IPS-20b (cell line): Measurements from ENCODE around the gene RIC8B.

ENCODE experiments used
- H3K27ac ChIP-seq: one replicate; pipeline ENCODE4 v1.5.1; 2013; ENCODE audit warnings: low read length
- H3K27me3 ChIP-seq: 2 replicates; pipeline ENCODE4 v1.6.1; 2013; ENCODE audit warnings: mild to moderate bottlenecking, low read length, inconsistent platforms; ENCODE audit not compliant: insufficient read depth
- H3K36me3 ChIP-seq: 2 replicates; pipeline ENCODE4 v1.6.1; 2013; ENCODE audit warnings: low read depth, mild to moderate bottlenecking, inconsistent platforms, low read length, moderate library complexity; ENCODE audit not compliant: insufficient read depth
- H3K4me1 ChIP-seq: 2 replicates; pipeline ENCODE4 v1.6.1; 2013; ENCODE audit warnings: mild to moderate bottlenecking, control low read depth, inconsistent platforms, low read length, moderate library complexity; ENCODE audit not compliant: insufficient read depth
- H3K4me3 ChIP-seq: 2 replicates; pipeline ENCODE4 v1.5.1; 2013; ENCODE audit warnings: mild to moderate bottlenecking, low read length, inconsistent platforms
- H3K9ac ChIP-seq: 2 replicates; pipeline ENCODE4 v1.6.1; 2013; ENCODE audit warnings: low read depth, mild to moderate bottlenecking, inconsistent platforms, low read length, moderate library complexity
- H3K9me3 ChIP-seq: 2 replicates; pipeline ENCODE4 v1.6.1; 2013; ENCODE audit warnings: mild to moderate bottlenecking, low read depth, low read length, inconsistent platforms; ENCODE audit not compliant: insufficient read depth

RIC8B gene

GRCh38 chr12:106883426-106883825, 108.9 kb downstream of the RIC8B start:
- Histone ChIP-seq H3K4me1 (no peaks in the 10 kb centered on the region), H3K36me3 (peaks cover 89% of the 10 kb centered on the region), H3K9ac (no peak overlapping the region), H3K27me3 (no peaks in the 10 kb centered on the region), H3K27ac (no peak overlapping the region), H3K9me3 (no peaks in the 10 kb centered on the region), H3K4me3 (no peak overlapping the region)

- Histone ChIP-seq H3K36me3 (peaks cover 81% of the 10 kb centered on the region), H3K4me3 (no peak overlapping the region), H3K27ac (no peak overlapping the region), H3K9ac (no peak overlapping the region), H3K9me3 (no peaks in the 10 kb centered on the region), H3K27me3 (no peaks in the 10 kb centered on the region), H3K4me1 (no peaks in the 10 kb centered on the region)
Measured at GRCh38 chr12:106885026-106885425, 110.5 kb downstream of the RIC8B start.

GRCh38 chr12:106885541-106886249, 111.2 kb downstream of the RIC8B start:
- Histone ChIP-seq H3K9me3 (no peaks in the 10 kb centered on the region), H3K27me3 (no peaks in the 10 kb centered on the region), H3K27ac (no peak overlapping the region), H3K4me1 (no peaks in the 10 kb centered on the region), H3K4me3 (no peak overlapping the region), H3K36me3 (peaks cover 76% of the 10 kb centered on the region), H3K9ac (no peak overlapping the region)

- Histone ChIP-seq H3K4me3 (no peak overlapping the region), H3K9me3 (no peaks in the 10 kb centered on the region), H3K27me3 (no peaks in the 10 kb centered on the region), H3K9ac (no peak overlapping the region), H3K4me1 (no peaks in the 10 kb centered on the region), H3K27ac (no peak overlapping the region), H3K36me3 (peaks cover 65% of the 10 kb centered on the region)
Measured at GRCh38 chr12:106886932-106887331, 112.5 kb downstream of the RIC8B start.

DNA sequence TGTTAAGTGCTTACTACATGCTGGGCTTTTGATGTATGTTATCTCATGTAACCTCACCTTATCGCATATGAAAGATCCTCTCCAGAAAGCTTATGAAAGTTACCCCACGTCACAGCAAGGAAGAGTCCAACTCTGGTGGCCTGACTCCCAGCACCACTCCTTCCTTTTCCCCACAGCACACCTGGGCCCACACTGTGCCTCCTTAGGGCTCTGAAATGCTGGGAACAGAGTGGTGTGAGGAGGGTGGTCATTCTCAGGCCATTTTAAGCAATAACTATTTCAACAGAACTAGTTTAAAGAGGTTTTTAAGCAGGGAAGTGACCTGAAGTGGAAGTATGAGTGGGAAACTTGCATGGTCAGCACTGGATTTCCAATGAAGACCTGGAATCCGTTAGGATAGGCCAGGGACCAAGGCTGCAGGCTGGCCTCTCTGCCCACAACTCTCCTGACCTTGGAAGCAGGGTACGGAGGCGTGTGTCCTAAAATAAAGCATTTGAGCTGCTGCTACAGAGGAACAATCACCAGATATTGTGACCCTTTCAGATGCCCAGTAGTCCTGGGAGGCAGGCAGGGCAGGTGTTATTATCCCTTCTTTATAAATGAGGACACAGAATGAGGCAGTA, 114.0 kb downstream of the RIC8B start:
- H3K27me3 ChIP-seq = no peaks in the 10 kb centered on the region
- H3K9ac ChIP-seq = no peak overlapping the region
- H3K4me1 ChIP-seq = no peaks in the 10 kb centered on the region
- no peak overlapping the region for H3K27ac ChIP-seq
- H3K9me3 ChIP-seq = no peaks in the 10 kb centered on the region
- H3K36me3 ChIP-seq = peaks cover 50% of the 10 kb centered on the region
- H3K4me3 ChIP-seq = no peak overlapping the region

GRCh38 chr12:106889326-106889725, 114.8 kb downstream of the RIC8B start:
- Histone ChIP-seq H3K27me3 (no peaks in the 10 kb centered on the region), H3K9ac (no peak overlapping the region), H3K4me3 (no peak overlapping the region), H3K36me3 (peaks cover 41% of the 10 kb centered on the region), H3K27ac (no peak overlapping the region), H3K4me1 (no peaks in the 10 kb centered on the region), H3K9me3 (no peaks in the 10 kb centered on the region)

DNA sequence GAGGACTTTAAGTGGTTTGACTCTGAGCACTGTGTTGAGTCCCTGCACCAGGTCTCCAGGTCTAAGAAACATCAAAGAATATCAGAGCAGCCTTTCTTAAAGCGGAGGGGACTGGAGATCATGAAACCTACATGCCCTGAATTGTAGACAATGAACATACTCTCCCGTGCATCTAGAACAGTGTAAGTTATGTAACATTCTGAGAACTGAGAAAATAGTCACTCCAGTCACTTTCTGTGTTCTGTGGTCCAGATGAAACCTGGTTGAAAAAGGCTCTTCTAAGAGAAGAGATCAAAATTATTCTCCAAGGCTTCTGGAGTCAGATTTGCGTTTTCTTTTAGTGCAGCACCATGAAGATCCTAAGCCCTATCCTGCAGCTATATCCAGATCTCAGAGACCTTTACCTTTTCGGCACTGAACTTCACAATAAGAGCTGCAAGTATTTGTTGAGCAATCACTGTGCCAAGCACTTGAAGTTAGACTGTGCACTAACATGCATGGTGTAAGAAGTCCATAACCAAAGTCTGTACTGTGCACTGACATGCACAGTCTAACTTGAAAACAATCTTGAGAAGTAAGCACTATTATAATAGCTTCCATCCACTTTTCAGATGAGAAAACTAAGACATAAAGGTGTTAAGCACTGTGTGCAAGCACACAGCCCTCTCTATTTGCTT, 115.6 kb downstream of the RIC8B start:
- no peaks in the 10 kb centered on the region for H3K9me3 ChIP-seq
- H3K4me3 ChIP-seq = no peak overlapping the region

GRCh38 chr12:106892075-106892474, 117.6 kb downstream of the RIC8B start:
- peaks cover 22% of the 10 kb centered on the region for H3K36me3 ChIP-seq
- H3K9ac ChIP-seq = no peak overlapping the region
- H3K27ac ChIP-seq = no peak overlapping the region
- H3K4me1 ChIP-seq = no peaks in the 10 kb centered on the region
- no peak overlapping the region for H3K4me3 ChIP-seq
- H3K9me3 ChIP-seq = no peaks in the 10 kb centered on the region
- H3K27me3 ChIP-seq = no peaks in the 10 kb centered on the region

More for the DNA sequence above, 115.6 kb downstream of the RIC8B start:
- no peak overlapping the region for H3K27ac ChIP-seq
- no peak overlapping the region for H3K9ac ChIP-seq
- H3K4me1 ChIP-seq = no peaks in the 10 kb centered on the region
- H3K36me3 ChIP-seq = peaks cover 34% of the 10 kb centered on the region
- no peaks in the 10 kb centered on the region for H3K27me3 ChIP-seq

GRCh38 chr12:106893451-106893850, 119.0 kb downstream of the RIC8B start:
- Histone ChIP-seq H3K4me3 (no peak overlapping the region), H3K27me3 (no peaks in the 10 kb centered on the region), H3K4me1 (no peaks in the 10 kb centered on the region), H3K9ac (no peak overlapping the region), H3K9me3 (no peaks in the 10 kb centered on the region), H3K36me3 (peaks cover 8% of the 10 kb centered on the region; the same call in 1 of the 2 replicates), H3K27ac (no peak overlapping the region)

GRCh38 chr12:106894774-106895173, 120.3 kb downstream of the RIC8B start:
- Histone ChIP-seq H3K4me1 (no peaks in the 10 kb centered on the region), H3K4me3 (no peak overlapping the region), H3K27me3 (peaks cover 3% of the 10 kb centered on the region; the same call in 1 of the 2 replicates), H3K27ac (no peak overlapping the region), H3K9me3 (no peaks in the 10 kb centered on the region), H3K36me3 (peaks cover 4% of the 10 kb centered on the region; the same call in 1 of the 2 replicates), H3K9ac (no peak overlapping the region)

GRCh38 chr12:106896603-106897002, 122.1 kb downstream of the RIC8B start:
- Histone ChIP-seq H3K9me3 (no peaks in the 10 kb centered on the region), H3K9ac (no peak overlapping the region), H3K4me1 (no peaks in the 10 kb centered on the region), H3K27me3 (peaks cover 11% of the 10 kb centered on the region), H3K4me3 (no peak overlapping the region), H3K27ac (no peak overlapping the region), H3K36me3 (no peaks in the 10 kb centered on the region)

GRCh38 chr12:106897082-106897481, 122.6 kb downstream of the RIC8B start:
- no peak overlapping the region for H3K4me3 ChIP-seq
- H3K27me3 ChIP-seq = peaks cover 16% of the 10 kb centered on the region
- H3K4me1 ChIP-seq = no peaks in the 10 kb centered on the region
- no peaks in the 10 kb centered on the region for H3K36me3 ChIP-seq
- H3K9ac ChIP-seq = no peak overlapping the region
- no peaks in the 10 kb centered on the region for H3K9me3 ChIP-seq
- H3K27ac ChIP-seq = no peak overlapping the region
